A549 (cell line): ENCODE results near the gene SLC7A4. TPM values are rescaled to one million over a fixed set of nuclear protein-coding genes. Genes with fewer than 3 reads are reported as not detected.

Source experiments
- ATAC-seq, 2 experiments: fragments of 200-7000 bp in 1 of 2; fragments of >200 bp in 1 of 2; cut with Nextera tagmentation in 1 of 2; cut with Tn5 transposase in 1 of 2; 3 replicates each; pipeline versions ENCODE4 v1.8.0 to v1.9.1; 2018 to 2020; ENCODE audit warnings: mild to moderate bottlenecking in 1 of 2, moderate library complexity in 1 of 2
- CTCF ChIA-PET: fragments of 300-600 bp; sonication (Branson Sonifier 250); formaldehyde crosslinking; extraction: SDS; loops from one replicate; lab custom pipeline; 2021; ENCODE audit warnings: antibody characterized with exemption, inconsistent platforms; lab: Yijun Ruan, JAX
- POLR2A ChIA-PET: fragments of 350-600 bp; formaldehyde crosslinking; extraction: SDS; loops from one replicate; lab custom pipeline; 2021; ENCODE audit warnings: antibody characterized with exemption, inconsistent platforms; lab: Yijun Ruan, JAX
- DNase-seq, 2 experiments: peaks; one replicate each; pipeline versions ENCODE4 v3.0.0 to v3.0.0-alpha.2; 2011 to 2016; ENCODE audit warnings: low read depth in 1 of 2, low spot score in 1 of 2
- FAIRE-seq: peaks from 2 replicates; lab custom pipeline; 2011; peaks lifted over from hg19 to GRCh38; lab: Jason Lieb, UNC
- H3K27ac ChIP-seq, 2 experiments: fragments of >200 bp; sonication (Bioruptor Twin); formaldehyde crosslinking; 3 replicates each; pipeline ENCODE4 v1.5.1; 2016 to 2017
- H3K4me1 ChIP-seq: fragments of >200 bp; sonication (Bioruptor Twin); formaldehyde crosslinking; 3 replicates; pipeline ENCODE4 v1.6.1; 2016
- H3K4me2 ChIP-seq: fragments of >200 bp; sonication (Bioruptor Twin); formaldehyde crosslinking; 3 replicates; pipeline ENCODE4 v1.6.1; 2016
- H3K4me3 ChIP-seq: fragments of >200 bp; sonication (Bioruptor Twin); formaldehyde crosslinking; 3 replicates; pipeline ENCODE4 v1.5.1; 2016
- H3K9me3 ChIP-seq: fragments of >200 bp; sonication (Bioruptor Twin); formaldehyde crosslinking; 3 replicates; pipeline ENCODE4 v1.6.1; 2016
- ATOH8 ChIP-seq: fragments of 250-450 bp; sonication (Bioruptor Pico); IDR thresholded peaks from 2 replicates; pipeline ENCODE4 v1.5.0; 2020; ENCODE audit warnings: low read depth, mild to moderate bottlenecking, moderate library complexity
- CHD2 ChIP-seq: fragments of 150-350 bp; IDR thresholded peaks from 2 replicates; pipeline ENCODE4 v1.6.1; 2014; ENCODE audit warnings: low read length; ENCODE audit not compliant: partially characterized antibody
- CTCF ChIP-seq: fragments of >200 bp; sonication (Bioruptor Twin); formaldehyde crosslinking; IDR thresholded peaks from 3 replicates; pipeline ENCODE4 v1.5.1; 2016
- ESRRA ChIP-seq: fragments of 150-350 bp; IDR thresholded peaks from 2 replicates; pipeline ENCODE4 v1.6.1; 2014; ENCODE audit warnings: mild to moderate bottlenecking, low read length, borderline replicate concordance
- FOSL2 ChIP-seq, 2 experiments: fragments of 450-650 bp in 1 of 2; fragments of >200 bp in 1 of 2; sonication (Bioruptor Twin) in 1 of 2; formaldehyde crosslinking; IDR thresholded peaks; 2 replicates each; pipeline versions ENCODE4 v1.5.0 to v1.6.1; 2016 to 2020; ENCODE audit warnings: mild to moderate bottlenecking in 1 of 2, moderate library complexity in 1 of 2
- HEYL ChIP-seq: fragments of 250-450 bp; sonication (Bioruptor Pico); IDR thresholded peaks from 2 replicates; pipeline ENCODE4 v1.8.0; 2021; ENCODE audit warnings: mild to moderate bottlenecking, moderate library complexity
- KDM1A ChIP-seq: fragments of 200-600 bp; sonication (generic); IDR thresholded peaks from 2 replicates; pipeline ENCODE4 v1.6.1; 2016; ENCODE audit warnings: low read depth, mild to moderate bottlenecking
- KDM5A ChIP-seq: fragments of 200-600 bp; sonication (generic); IDR thresholded peaks from 2 replicates; pipeline ENCODE4 v1.6.1; 2016; ENCODE audit warnings: antibody characterized with exemption, mild to moderate bottlenecking
- MAX ChIP-seq: IDR thresholded peaks from 2 replicates; pipeline ENCODE4 v1.6.1; 2012
- NR3C1 ChIP-seq: fragments of >200 bp; sonication (Bioruptor Twin); formaldehyde crosslinking; IDR thresholded peaks from 3 replicates; pipeline ENCODE4 v1.6.1; 2017
- PHF8 ChIP-seq: fragments of 200-600 bp; sonication (generic); IDR thresholded peaks from 2 replicates; pipeline ENCODE4 v1.6.1; 2016; ENCODE audit warnings: low read depth, mild to moderate bottlenecking, antibody characterized with exemption, moderate library complexity, borderline replicate concordance
- SMC3 ChIP-seq: fragments of >200 bp; sonication (Bioruptor Twin); formaldehyde crosslinking; IDR thresholded peaks from 3 replicates; pipeline ENCODE4 v1.6.1; 2018; ENCODE audit warnings: inconsistent platforms
- SREBF2 ChIP-seq: fragments of 450-650 bp; IDR thresholded peaks from 2 replicates; pipeline ENCODE4 v1.6.1; 2014; ENCODE audit warnings: mild to moderate bottlenecking, moderate library complexity
- TFCP2L1 ChIP-seq: fragments of 250-450 bp; sonication (Bioruptor Pico); IDR thresholded peaks from 2 replicates; pipeline ENCODE4 v1.5.0; 2021; ENCODE audit warnings: mild to moderate bottlenecking
- WGBS: methylation state at CpG from one replicate; pipeline ENCODE4 v1.1.6; 2017; ENCODE audit errors: missing lambda C conversion rate; 5-methylcytosine and 5-hydroxymethylcytosine counted together
- polyA plus RNA-seq, 4 experiments: library from polyadenylated mRNA; depleted of rRNA in 3 of 4; stranded (reverse); fragments of >200 nt; fragmentation: RNase III in 1 of 4; extraction: RNeasy Plus Mini Kit Qiagen cat#74134 plus additional on column Dnase treatment in 1 of 4; gene quantifications; 2 replicates in 3 of 4; 3 replicates in 1 of 4; pipeline ENCODE4 v1.2.3, GENCODE V29; 2011 to 2017
- TF ChIP-seq, protein P1 (sequence below): fragments of 200-600 bp; sonication (generic); IDR thresholded peaks from 2 replicates; pipeline ENCODE4 v1.6.1; 2016; ENCODE audit warnings: antibody characterized with exemption, mild to moderate bottlenecking, moderate library complexity

SLC7A4 gene
- polyA plus RNA-seq, 2 of the 4 experiments (the other 2 are of a cell fraction): not detected

- CTCF ChIA-PET: no interaction called here
- FAIRE-seq (no peak), ATAC-seq (no peak), DNase-seq (no peak)
- no peak overlapping the region for H3K27ac ChIP-seq
- POLR2A ChIA-PET: interaction anchor here (1.2 kb wide), 1 partner anchor 15 kb away, joined by 5 read pairs; the partner anchor contains the start of gene LZTR1
- WGBS: 94% methylated on average over 13 of the region's 27 CpGs
- H3K4me3 ChIP-seq: no peak overlapping the region
- H3K9me3 ChIP-seq: no peaks in the 10 kb centered on the region
- no peak overlapping the region for H3K4me2 ChIP-seq
- peaks cover 9% of the 10 kb centered on the region; the same call in 2 of the 3 replicates for H3K4me1 ChIP-seq
- TF ChIP-seq, protein P1, sequence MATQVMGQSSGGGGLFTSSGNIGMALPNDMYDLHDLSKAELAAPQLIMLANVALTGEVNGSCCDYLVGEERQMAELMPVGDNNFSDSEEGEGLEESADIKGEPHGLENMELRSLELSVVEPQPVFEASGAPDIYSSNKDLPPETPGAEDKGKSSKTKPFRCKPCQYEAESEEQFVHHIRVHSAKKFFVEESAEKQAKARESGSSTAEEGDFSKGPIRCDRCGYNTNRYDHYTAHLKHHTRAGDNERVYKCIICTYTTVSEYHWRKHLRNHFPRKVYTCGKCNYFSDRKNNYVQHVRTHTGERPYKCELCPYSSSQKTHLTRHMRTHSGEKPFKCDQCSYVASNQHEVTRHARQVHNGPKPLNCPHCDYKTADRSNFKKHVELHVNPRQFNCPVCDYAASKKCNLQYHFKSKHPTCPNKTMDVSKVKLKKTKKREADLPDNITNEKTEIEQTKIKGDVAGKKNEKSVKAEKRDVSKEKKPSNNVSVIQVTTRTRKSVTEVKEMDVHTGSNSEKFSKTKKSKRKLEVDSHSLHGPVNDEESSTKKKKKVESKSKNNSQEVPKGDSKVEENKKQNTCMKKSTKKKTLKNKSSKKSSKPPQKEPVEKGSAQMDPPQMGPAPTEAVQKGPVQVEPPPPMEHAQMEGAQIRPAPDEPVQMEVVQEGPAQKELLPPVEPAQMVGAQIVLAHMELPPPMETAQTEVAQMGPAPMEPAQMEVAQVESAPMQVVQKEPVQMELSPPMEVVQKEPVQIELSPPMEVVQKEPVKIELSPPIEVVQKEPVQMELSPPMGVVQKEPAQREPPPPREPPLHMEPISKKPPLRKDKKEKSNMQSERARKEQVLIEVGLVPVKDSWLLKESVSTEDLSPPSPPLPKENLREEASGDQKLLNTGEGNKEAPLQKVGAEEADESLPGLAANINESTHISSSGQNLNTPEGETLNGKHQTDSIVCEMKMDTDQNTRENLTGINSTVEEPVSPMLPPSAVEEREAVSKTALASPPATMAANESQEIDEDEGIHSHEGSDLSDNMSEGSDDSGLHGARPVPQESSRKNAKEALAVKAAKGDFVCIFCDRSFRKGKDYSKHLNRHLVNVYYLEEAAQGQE: no peak
- TF ChIP-seq NR3C1 (no peak), TFCP2L1 (no peak), HEYL (CRISPR knock-in tag) (no peak), SMC3 (no peak), ATOH8 (CRISPR knock-in tag) (no peak), KDM5A (no peak), MAX (no peak), ESRRA (no peak), FOSL2 (IDR thresholded peaks at IDR 0.05) (no peak), FOSL2 (CRISPR knock-in tag; IDR thresholded peaks at IDR 0.05) (no peak)
Observed at GRCh38 chr22:20996598-20997535, 35.5 kb downstream of the SLC7A4 start.

GRCh38 chr22:20996031-20996410, 36.3 kb downstream of the SLC7A4 start:
- no peaks in the 10 kb centered on the region for H3K9me3 ChIP-seq
- 94% methylated on average over 5 of the region's 10 CpGs for whole genome bisulfite sequencing
- no peak for FAIRE-seq
- no peak for TF ChIP-seq CHD2
- no peak for TF ChIP-seq SREBF2
- no peak for TF ChIP-seq CTCF
- no peak for TF ChIP-seq KDM1A
- TF ChIP-seq PHF8: no peak
- H3K4me1 ChIP-seq: peaks cover 9% of the 10 kb centered on the region; the same call in 2 of the 3 replicates
- H3K4me3 ChIP-seq: no peak overlapping the region
- ATAC-seq: no peak
- H3K27ac ChIP-seq: no peak overlapping the region
- no peak for DNase-seq
- ChIA-PET CTCF (no interaction called here), POLR2A (interaction anchor here (1.2 kb wide), 1 partner anchor 14 kb away, joined by 5 read pairs; the partner anchor contains the start of gene LZTR1)
- no peak overlapping the region for H3K4me2 ChIP-seq
